Right atrium auricular region (tissue), 2 donors: ENCODE measurements around the gene DNPEP. TPM values are rescaled to one million over a fixed set of nuclear protein-coding genes. Genes with fewer than 3 reads are reported as not detected.

ENCODE experiments used
- DNase-seq: peaks from one replicate; pipeline ENCODE4 v3.0.0-alpha.2; 2019; ENCODE audit warnings: low spot score
- H3K27ac ChIP-seq, 2 donors: fragments of 200-600 bp; sonication (generic); 1 replicate in 1 of 2; 2 replicates in 1 of 2; pipeline ENCODE4 v1.5.1; 2016 to 2019
- H3K27me3 ChIP-seq, 2 donors: fragments of 200-600 bp; sonication (generic); one replicate each; pipeline versions ENCODE4 v1.5.1 to v1.6.0; 2017 to 2019
- H3K36me3 ChIP-seq: fragments of 200-600 bp; sonication (generic); one replicate; pipeline ENCODE4 v1.5.1; 2016
- H3K4me1 ChIP-seq, 2 donors: fragments of 200-600 bp; sonication (generic); one replicate each; pipeline versions ENCODE4 v1.5.1 to v1.6.0; 2017 to 2019
- H3K4me3 ChIP-seq, 2 donors: fragments of 200-600 bp; sonication (generic); 1 replicate in 1 of 2; 2 replicates in 1 of 2; pipeline ENCODE4 v1.5.1; 2017 to 2019; ENCODE audit warnings: mild to moderate bottlenecking in 1 of 2, moderate library complexity in 1 of 2
- H3K9me3 ChIP-seq, 2 donors: fragments of 200-600 bp; sonication (generic); one replicate each; pipeline ENCODE4 v1.5.1; 2019
- total RNA-seq, 2 donors: library from RNA; depleted of rRNA; stranded (reverse); fragments of >200 nt; gene quantifications; one replicate each; pipeline ENCODE4 v1.1.0, GENCODE V29; 2016
- TF ChIP-seq, protein P1 (sequence below), 2 donors: fragments of 200-600 bp; sonication (generic); IDR thresholded peaks; one replicate each; pipeline ENCODE4 v1.5.1; 2019; ENCODE audit warnings: antibody characterized with exemption in 2 of 2

DNPEP gene
- total RNA-seq, 2 donors from 2014 or later = 48.1 to 51.2 TPM

DNA sequence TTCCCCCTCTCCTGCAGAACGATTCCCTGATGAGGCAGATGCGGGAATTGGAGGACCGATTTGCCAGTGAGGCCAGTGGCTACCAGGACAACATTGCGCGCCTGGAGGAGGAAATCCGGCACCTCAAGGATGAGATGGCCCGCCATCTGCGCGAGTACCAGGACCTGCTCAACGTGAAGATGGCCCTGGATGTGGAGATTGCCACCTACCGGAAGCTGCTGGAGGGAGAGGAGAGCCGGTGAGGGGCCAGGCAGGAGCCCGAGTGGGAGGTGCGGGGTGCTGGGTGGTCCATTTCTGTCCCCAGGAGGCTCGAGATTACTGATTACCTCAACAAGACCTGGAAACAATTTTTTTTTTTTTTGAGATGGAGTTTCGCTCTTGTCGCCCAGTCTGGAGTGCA is 33.6 kb upstream of the DNPEP start:
- Histone ChIP-seq H3K4me3 (peak overlapping the region; percentile 59 to 60), H3K4me1 (peaks cover 0 to 30% of the 10 kb centered on the region in 2 donors), H3K27me3 (peaks cover 0 to 5% of the 10 kb centered on the region in 2 donors), H3K27ac (peak overlapping the region; percentile 92 to 96), H3K9me3 (no peaks in the 10 kb centered on the region), H3K36me3 (peaks cover 78% of the 10 kb centered on the region)
- DNase-seq = no peak
- TF ChIP-seq, protein P1, sequence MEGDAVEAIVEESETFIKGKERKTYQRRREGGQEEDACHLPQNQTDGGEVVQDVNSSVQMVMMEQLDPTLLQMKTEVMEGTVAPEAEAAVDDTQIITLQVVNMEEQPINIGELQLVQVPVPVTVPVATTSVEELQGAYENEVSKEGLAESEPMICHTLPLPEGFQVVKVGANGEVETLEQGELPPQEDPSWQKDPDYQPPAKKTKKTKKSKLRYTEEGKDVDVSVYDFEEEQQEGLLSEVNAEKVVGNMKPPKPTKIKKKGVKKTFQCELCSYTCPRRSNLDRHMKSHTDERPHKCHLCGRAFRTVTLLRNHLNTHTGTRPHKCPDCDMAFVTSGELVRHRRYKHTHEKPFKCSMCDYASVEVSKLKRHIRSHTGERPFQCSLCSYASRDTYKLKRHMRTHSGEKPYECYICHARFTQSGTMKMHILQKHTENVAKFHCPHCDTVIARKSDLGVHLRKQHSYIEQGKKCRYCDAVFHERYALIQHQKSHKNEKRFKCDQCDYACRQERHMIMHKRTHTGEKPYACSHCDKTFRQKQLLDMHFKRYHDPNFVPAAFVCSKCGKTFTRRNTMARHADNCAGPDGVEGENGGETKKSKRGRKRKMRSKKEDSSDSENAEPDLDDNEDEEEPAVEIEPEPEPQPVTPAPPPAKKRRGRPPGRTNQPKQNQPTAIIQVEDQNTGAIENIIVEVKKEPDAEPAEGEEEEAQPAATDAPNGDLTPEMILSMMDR (IDR thresholded peaks at IDR 0.05) = no peak

DNA sequence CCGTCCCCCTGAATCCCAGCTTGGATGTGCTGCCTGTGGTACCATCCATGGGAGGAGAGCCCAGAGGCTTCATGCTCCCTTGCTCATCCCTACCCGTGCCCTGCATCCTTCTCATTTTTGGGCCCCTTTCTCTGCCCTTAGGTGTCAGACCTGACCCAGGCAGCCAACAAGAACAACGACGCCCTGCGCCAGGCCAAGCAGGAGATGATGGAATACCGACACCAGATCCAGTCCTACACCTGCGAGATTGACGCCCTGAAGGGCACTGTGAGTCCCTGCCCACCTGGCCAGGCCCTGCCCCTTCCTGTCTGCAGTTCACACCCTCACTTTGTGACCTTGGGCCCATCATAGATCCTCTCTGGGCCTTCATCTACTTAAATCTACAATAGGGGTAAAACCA is 33.0 kb upstream of the DNPEP start:
- Histone ChIP-seq H3K36me3 (peaks cover 72% of the 10 kb centered on the region), H3K4me1 (peaks cover 0 to 36% of the 10 kb centered on the region in 2 donors), H3K9me3 (no peaks in the 10 kb centered on the region), H3K27ac (peak overlapping the region; percentile 92 to 96), H3K4me3 (peak overlapping the region; percentile 59 to 60), H3K27me3 (peaks cover 0 to 5% of the 10 kb centered on the region in 2 donors)
- no peak for DNase-seq
- TF ChIP-seq, protein P1 (IDR thresholded peaks at IDR 0.05) = no peak

DNA sequence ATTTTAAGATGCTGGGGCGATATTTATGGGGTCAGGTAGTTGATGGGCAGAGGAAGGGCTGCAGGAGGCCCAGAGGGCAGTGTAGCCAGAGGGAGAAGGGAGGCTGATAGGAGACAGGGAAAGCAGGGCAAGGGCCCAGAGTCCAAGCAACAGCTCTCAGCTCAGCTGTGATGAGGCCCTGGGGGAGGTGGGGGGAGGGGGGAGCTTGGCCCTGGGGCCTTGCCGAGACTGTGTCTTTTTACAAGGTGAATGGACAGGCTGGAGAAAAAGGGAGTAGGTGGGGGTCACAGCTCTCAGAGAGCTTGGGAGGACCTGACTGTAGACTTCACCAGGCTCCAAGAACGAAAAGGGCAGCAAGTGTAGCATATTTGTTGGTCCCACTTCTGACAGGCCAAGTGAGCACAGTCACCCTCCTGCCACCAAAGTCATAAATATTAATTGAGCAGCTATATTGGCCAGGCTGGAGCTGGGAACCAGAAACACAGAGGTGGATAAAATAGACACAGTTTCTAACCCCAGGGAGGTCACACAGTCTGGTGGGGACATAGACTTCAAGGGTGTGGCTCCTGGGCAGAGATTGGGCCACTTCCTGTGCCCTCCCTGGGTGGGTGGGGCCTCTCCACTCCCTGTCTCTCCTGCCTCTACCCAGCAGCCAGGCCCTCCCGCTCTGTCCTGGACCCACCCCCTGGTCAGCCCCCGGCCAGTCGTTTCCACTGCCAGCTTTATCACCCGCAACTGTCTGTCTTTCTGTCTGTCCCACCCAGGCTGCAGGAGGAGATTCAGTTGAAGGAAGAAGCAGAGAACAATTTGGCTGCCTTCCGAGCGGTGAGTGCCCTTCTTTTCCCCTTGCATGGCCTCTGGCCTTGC is 31.9 kb upstream of the DNPEP start:
- Histone ChIP-seq H3K9me3 (no peaks in the 10 kb centered on the region), H3K4me1 (peaks cover 0 to 44% of the 10 kb centered on the region in 2 donors), H3K27me3 (peaks cover 0 to 5% of the 10 kb centered on the region in 2 donors), H3K36me3 (peaks cover 60% of the 10 kb centered on the region), H3K27ac (peak overlapping the region; percentile 92 to 96), H3K4me3 (peak overlapping the region; percentile 59 to 60)
- DNase-seq = no peak
- TF ChIP-seq, protein P1 (IDR thresholded peaks at IDR 0.05) = no peak

DNA sequence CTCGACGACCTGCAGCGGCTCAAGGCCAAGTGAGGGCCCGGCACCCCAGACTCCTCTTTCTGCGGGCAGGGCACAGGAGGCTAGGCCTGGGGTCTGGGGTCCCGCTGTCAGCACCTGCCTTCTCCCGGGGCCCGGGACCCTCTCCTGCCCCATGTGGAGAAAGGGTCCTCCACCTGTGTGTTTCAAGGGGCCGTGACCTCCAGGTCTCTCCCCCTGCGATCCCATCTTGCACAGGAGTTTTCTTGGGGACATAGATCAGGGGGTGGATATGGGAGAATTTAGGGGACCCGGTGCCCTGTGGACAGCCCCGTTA is 31.3 kb upstream of the DNPEP start:
- DNase-seq = no peak
- H3K4me1 ChIP-seq = peaks cover 0 to 39% of the 10 kb centered on the region in 2 donors

DNA sequence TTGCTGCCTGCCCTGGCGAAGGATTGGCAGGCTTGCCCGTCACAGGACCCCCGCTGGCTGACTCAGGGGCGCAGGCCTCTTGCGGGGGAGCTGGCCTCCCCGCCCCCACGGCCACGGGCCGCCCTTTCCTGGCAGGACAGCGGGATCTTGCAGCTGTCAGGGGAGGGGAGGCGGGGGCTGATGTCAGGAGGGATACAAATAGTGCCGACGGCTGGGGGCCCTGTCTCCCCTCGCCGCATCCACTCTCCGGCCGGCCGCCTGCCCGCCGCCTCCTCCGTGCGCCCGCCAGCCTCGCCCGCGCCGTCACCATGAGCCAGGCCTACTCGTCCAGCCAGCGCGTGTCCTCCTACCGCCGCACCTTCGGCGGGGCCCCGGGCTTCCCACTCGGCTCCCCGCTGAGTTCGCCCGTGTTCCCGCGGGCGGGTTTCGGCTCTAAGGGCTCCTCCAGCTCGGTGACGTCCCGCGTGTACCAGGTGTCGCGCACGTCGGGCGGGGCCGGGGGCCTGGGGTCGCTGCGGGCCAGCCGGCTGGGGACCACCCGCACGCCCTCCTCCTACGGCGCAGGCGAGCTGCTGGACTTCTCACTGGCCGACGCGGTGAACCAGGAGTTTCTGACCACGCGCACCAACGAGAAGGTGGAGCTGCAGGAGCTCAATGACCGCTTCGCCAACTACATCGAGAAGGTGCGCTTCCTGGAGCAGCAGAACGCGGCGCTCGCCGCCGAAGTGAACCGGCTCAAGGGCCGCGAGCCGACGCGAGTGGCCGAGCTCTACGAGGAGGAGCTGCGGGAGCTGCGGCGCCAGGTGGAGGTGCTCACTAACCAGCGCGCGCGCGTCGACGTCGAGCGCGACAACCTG is 30.7 kb upstream of the DNPEP start, which contains the start of gene DES:
DES (plus strand) TSS at position 223 of the 857 bp plus-strand sequence; CDS start at position 309, 86 bp downstream.
- Histone ChIP-seq H3K4me1 (peaks cover 0 to 39% of the 10 kb centered on the region in 2 donors), H3K27ac (peak within 1 kb of the TSS; percentile 92 to 96), H3K27me3 (peaks cover 0 to 5% of the 10 kb centered on the region in 2 donors), H3K9me3 (no peaks in the 10 kb centered on the region), H3K4me3 (peak within 1 kb of the TSS; percentile 59 to 60), H3K36me3 (peaks cover 49% of the 10 kb centered on the region)
- TF ChIP-seq, protein P1 (IDR thresholded peaks at IDR 0.05) = no peak
- DNase-seq = no peak

More for the DNA sequence above, 31.3 kb upstream of the DNPEP start:
- Histone ChIP-seq H3K36me3 (peaks cover 54% of the 10 kb centered on the region), H3K4me3 (peak overlapping the region; percentile 59 to 60), H3K27ac (peak overlapping the region; percentile 92 to 96), H3K9me3 (no peaks in the 10 kb centered on the region), H3K27me3 (peaks cover 0 to 5% of the 10 kb centered on the region in 2 donors)
- TF ChIP-seq, protein P1 (IDR thresholded peaks at IDR 0.05) = no peak
